ENCODE data around the gene SASS6.

DNA sequence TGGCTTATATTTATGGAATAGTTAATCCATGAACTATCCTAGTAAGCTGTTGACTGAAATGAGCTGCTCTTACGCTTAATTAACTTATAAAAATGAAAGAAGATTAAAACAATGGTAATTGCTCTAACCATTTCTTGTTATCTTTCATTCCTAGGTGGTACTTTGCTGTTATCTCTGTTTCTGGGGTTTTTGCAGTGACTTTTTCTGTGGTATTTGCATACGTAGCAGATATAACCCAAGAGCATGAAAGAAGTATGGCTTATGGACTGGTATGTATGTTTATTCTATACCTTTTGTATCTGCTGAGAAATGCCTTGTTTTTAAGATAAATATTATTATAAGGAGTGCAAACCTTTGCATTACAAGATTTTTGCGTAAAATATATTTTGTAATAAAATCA lies 71.0 kb downstream of the SASS6 start:
- TF ChIP-seq CHD4 (IDR thresholded peaks at IDR 0.05) (no peak), ZNF24 (IDR thresholded peaks at IDR 0.05) (no peak), FOXM1 (IDR thresholded peaks at IDR 0.05; ENCODE audit: low read depth, low read length) (no peak), POLR2AphosphoS5 (IDR thresholded peaks at IDR 0.05; ENCODE audit: low read length) (no peak), POLR2AphosphoS2 (IDR thresholded peaks at IDR 0.05; ENCODE audit: low read depth, low read length) (no peak), PML (IDR thresholded peaks at IDR 0.05; ENCODE audit: low read length) (no peak), YY1 (IDR thresholded peaks at IDR 0.05; ENCODE audit: low read depth, low read length) (no peak), POLR2A (IDR thresholded peaks at IDR 0.05; ENCODE audit: low read depth, low read length) (no peak), MTA3 (IDR thresholded peaks at IDR 0.05; ENCODE audit: borderline replicate concordance, low read length) (no peak)
- TF ChIP-seq, protein P1, sequence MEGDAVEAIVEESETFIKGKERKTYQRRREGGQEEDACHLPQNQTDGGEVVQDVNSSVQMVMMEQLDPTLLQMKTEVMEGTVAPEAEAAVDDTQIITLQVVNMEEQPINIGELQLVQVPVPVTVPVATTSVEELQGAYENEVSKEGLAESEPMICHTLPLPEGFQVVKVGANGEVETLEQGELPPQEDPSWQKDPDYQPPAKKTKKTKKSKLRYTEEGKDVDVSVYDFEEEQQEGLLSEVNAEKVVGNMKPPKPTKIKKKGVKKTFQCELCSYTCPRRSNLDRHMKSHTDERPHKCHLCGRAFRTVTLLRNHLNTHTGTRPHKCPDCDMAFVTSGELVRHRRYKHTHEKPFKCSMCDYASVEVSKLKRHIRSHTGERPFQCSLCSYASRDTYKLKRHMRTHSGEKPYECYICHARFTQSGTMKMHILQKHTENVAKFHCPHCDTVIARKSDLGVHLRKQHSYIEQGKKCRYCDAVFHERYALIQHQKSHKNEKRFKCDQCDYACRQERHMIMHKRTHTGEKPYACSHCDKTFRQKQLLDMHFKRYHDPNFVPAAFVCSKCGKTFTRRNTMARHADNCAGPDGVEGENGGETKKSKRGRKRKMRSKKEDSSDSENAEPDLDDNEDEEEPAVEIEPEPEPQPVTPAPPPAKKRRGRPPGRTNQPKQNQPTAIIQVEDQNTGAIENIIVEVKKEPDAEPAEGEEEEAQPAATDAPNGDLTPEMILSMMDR (IDR thresholded peaks at IDR 0.05 in 2 of 3, conservative IDR thresholded peaks at IDR 0.05 in 1 of 3; ENCODE audit: control insufficient read depth in 2 of 3, extremely low read depth in 1 of 3, insufficient read depth in 1 of 3, low read depth in 3 of 3, low read length in 3 of 3): no peak
- TF ChIP-seq, protein P2, sequence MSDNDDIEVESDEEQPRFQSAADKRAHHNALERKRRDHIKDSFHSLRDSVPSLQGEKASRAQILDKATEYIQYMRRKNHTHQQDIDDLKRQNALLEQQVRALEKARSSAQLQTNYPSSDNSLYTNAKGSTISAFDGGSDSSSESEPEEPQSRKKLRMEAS (IDR thresholded peaks at IDR 0.05; ENCODE audit: low read depth, low read length): no peak
- TF ChIP-seq, protein P3, sequence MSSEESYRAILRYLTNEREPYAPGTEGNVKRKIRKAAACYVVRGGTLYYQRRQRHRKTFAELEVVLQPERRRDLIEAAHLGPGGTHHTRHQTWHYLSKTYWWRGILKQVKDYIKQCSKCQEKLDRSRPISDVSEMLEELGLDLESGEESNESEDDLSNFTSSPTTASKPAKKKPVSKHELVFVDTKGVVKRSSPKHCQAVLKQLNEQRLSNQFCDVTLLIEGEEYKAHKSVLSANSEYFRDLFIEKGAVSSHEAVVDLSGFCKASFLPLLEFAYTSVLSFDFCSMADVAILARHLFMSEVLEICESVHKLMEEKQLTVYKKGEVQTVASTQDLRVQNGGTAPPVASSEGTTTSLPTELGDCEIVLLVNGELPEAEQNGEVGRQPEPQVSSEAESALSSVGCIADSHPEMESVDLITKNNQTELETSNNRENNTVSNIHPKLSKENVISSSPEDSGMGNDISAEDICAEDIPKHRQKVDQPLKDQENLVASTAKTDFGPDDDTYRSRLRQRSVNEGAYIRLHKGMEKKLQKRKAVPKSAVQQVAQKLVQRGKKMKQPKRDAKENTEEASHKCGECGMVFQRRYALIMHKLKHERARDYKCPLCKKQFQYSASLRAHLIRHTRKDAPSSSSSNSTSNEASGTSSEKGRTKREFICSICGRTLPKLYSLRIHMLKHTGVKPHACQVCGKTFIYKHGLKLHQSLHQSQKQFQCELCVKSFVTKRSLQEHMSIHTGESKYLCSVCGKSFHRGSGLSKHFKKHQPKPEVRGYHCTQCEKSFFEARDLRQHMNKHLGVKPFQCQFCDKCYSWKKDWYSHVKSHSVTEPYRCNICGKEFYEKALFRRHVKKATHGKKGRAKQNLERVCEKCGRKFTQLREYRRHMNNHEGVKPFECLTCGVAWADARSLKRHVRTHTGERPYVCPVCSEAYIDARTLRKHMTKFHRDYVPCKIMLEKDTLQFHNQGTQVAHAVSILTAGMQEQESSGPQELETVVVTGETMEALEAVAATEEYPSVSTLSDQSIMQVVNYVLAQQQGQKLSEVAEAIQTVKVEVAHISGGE (CRISPR knock-in tag; IDR thresholded peaks at IDR 0.05): no peak
- TF ChIP-seq, protein P4, sequence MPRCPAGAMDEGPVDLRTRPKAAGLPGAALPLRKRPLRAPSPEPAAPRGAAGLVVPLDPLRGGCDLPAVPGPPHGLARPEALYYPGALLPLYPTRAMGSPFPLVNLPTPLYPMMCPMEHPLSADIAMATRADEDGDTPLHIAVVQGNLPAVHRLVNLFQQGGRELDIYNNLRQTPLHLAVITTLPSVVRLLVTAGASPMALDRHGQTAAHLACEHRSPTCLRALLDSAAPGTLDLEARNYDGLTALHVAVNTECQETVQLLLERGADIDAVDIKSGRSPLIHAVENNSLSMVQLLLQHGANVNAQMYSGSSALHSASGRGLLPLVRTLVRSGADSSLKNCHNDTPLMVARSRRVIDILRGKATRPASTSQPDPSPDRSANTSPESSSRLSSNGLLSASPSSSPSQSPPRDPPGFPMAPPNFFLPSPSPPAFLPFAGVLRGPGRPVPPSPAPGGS (IDR thresholded peaks at IDR 0.05; ENCODE audit: borderline replicate concordance, insufficient read depth, low read depth, low read length, poor library complexity, severe bottlenecking): no peak

Data from GM12878 (cell line).